Activated naive CD4-positive, alpha-beta T cell treated with anti-CD3 and anti-CD28 coated beads, Interleukin-2, amount 50 U/mL, for 24 hours (primary cell): Measurements from ENCODE around the gene SRM.
"Not testable (repeated sequence)": the region's sequence is repeated elsewhere in the genome, so short reads cannot be mapped to it uniquely, and the experiment has no call there.

Experiments used
- H3K27ac Mint-ChIP-seq: one replicate; pipeline ENCODE4 v1.8.0; 2021; ENCODE audit warnings: mild to moderate bottlenecking, mixed read lengths
- H3K27me3 Mint-ChIP-seq: one replicate; pipeline ENCODE4 v1.8.0; 2021; ENCODE audit warnings: mixed read lengths
- H3K36me3 Mint-ChIP-seq: one replicate; pipeline ENCODE4 v1.8.0; 2021; ENCODE audit warnings: mixed read lengths
- H3K4me1 Mint-ChIP-seq: one replicate; pipeline ENCODE4 v1.8.0; 2021; ENCODE audit warnings: mixed read lengths
- H3K4me3 Mint-ChIP-seq: one replicate; pipeline ENCODE4 v1.8.0; 2021; ENCODE audit warnings: mild to moderate bottlenecking, mixed read lengths
- H3K9me3 Mint-ChIP-seq: one replicate; pipeline ENCODE4 v1.8.0; 2021; ENCODE audit warnings: mixed read lengths

Gene SRM

GRCh38 chr1:11042065-11042464 is 17.8 kb downstream of the SRM start:
- Mint-ChIP-seq H3K4me1 (peaks cover 6% of the 10 kb centered on the region), H3K4me3 (no peak overlapping the region), H3K27ac (no peak overlapping the region), H3K27me3 (no peaks in the 10 kb centered on the region), H3K9me3 (no peaks in the 10 kb centered on the region), H3K36me3 (no peaks in the 10 kb centered on the region)

GRCh38 chr1:11041048-11041447 is 18.8 kb downstream of the SRM start:
- Mint-ChIP-seq H3K4me3 (no peak overlapping the region), H3K4me1 (peaks cover 6% of the 10 kb centered on the region), H3K27me3 (no peaks in the 10 kb centered on the region), H3K27ac (no peak overlapping the region), H3K9me3 (no peaks in the 10 kb centered on the region), H3K36me3 (no peaks in the 10 kb centered on the region)

GRCh38 chr1:11040105-11040429 is 19.8 kb downstream of the SRM start:
- not testable (repeated sequence) for H3K27ac Mint-ChIP-seq, H3K36me3 Mint-ChIP-seq, H3K4me3 Mint-ChIP-seq, H3K9me3 Mint-ChIP-seq, H3K4me1 Mint-ChIP-seq, H3K27me3 Mint-ChIP-seq

DNA sequence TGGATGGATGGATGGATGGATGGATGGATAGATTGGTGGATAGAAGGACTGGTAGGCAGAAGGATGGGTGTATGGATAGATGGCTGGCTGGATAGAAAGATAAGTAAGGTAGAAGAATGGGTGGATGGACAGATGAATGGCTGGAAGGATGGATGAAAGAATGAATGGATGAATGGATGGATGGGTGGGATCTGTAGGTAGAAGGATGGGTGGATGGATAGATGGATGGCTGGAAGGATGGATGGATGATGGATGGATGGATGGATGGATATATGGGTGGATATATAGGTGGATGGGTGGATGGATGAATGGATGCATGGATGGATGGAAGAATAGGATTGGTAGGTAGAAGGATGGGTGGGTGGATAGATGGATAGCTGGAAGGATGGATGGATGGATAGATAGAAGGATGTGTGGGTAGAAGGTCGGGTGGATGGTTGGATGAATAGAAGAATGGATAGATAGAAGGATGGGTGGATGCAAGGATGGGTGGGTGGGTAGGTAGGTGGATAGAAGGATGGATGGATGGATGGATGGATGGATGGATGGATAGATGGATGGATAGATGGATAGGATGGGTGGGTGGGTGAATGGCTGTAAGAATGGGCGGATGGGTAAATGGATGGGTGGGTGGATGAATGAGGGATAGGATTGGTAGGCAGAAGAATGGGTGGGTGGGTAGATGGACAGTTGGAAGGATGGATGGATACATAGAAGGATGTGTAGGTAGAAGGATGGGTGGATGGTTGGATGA is 20.3 kb downstream of the SRM start:
- Mint-ChIP-seq H3K9me3 (no peaks in the 10 kb centered on the region), H3K27me3 (no peaks in the 10 kb centered on the region), H3K36me3 (no peaks in the 10 kb centered on the region), H3K4me1 (peaks cover 6% of the 10 kb centered on the region), H3K4me3 (no peak overlapping the region), H3K27ac (no peak overlapping the region)

DNA sequence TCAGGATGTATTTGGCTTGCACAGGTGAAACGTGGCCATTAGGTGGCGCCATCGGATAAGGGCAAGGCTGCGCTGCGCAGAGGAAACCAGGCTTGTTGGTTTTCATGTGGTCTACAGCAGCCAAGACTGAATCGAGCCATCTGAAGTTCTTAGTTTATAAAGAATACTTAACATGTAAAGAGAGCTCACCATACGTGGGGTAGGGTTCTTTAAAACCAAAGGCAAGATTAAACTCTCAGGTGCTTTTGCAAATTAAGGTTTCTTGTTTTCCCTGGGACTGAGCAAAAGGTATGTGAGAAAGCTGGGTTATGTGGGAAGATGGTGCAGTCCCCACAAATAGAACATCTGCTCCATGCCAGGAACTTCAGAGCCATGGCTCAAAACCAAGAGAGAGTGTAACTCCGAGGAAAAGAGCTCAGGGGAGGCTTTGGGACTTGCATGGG is 22.1 kb downstream of the SRM start:
- no peaks in the 10 kb centered on the region for H3K9me3 Mint-ChIP-seq
- H3K4me3 Mint-ChIP-seq = no peak overlapping the region
- peaks cover 6% of the 10 kb centered on the region for H3K4me1 Mint-ChIP-seq
- no peak overlapping the region for H3K27ac Mint-ChIP-seq
- no peaks in the 10 kb centered on the region for H3K36me3 Mint-ChIP-seq
- H3K27me3 Mint-ChIP-seq = no peaks in the 10 kb centered on the region

DNA sequence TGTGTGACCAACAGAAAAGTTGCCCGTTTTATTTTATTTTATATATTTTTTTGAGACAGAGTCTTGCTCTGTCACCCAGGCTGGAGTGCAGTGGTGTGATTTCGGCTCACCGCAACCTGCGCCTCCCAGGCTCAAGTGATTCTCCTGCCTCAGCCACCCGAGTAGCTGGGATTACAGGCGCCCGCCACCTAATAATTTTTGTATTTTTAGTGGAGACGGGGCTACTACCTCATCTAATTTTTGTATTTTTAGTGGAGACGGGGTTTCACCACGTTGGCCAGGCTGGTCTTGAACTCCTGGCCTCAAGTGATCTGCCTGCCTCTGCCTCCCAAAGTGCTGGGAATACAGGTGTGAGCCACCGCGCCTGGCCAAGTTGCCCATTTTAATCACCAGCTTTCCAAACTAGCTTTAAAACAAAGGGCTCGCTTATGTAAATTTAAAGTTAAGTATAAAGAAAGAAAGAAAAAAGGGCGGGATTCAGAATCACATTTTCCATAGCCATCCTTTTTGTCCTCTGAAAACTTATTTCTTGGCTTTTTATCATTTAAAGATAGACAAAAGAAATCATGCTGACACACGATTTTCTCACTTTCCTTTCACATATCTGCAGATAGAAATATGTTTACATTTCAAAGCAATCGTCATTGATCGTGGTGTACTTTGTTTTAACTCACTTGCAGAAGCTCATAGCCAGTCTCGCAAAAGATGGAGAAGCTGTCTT is 22.6 kb downstream of the SRM start:
- H3K27me3 Mint-ChIP-seq, H3K36me3 Mint-ChIP-seq, H3K4me3 Mint-ChIP-seq: not testable (repeated sequence)

DNA sequence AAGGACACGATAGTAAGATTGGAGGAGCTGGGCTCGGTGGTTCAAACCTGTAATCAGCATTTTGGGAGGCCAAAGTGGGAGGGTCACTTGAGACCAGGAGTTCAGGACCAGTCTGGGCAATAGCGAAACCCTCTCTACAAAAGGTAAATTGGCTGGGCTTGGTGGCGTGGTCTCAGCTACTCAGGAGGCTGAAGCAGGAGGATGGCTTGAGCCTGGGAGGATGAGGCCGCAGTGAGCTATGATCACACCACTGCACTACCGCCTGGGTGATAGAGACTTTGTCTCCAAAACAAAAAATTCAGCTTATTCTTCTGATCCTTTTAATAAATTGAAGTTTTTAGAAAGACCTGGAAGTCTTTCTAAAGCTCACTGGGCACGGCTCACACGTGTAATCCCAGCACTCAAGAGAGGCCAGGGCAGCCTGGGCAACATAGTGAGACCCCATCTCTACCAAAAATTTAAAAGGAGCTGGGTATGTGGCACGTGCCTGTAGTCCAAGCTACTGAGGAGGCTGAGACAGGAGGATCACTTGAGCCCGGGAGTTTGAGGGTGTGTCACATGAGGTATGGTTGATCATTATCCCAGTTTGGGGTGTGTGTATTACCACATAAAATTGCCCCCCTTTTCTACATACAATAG is 28.1 kb downstream of the SRM start:
- no peaks in the 10 kb centered on the region for H3K4me1 Mint-ChIP-seq
- H3K4me3 Mint-ChIP-seq = no peak overlapping the region
- H3K36me3 Mint-ChIP-seq = no peaks in the 10 kb centered on the region
- H3K9me3 Mint-ChIP-seq = no peaks in the 10 kb centered on the region
- no peak overlapping the region for H3K27ac Mint-ChIP-seq
- no peaks in the 10 kb centered on the region for H3K27me3 Mint-ChIP-seq

More for the DNA sequence above, 22.6 kb downstream of the SRM start:
- H3K27ac Mint-ChIP-seq, H3K9me3 Mint-ChIP-seq, H3K4me1 Mint-ChIP-seq: not testable (repeated sequence)

- Mint-ChIP-seq H3K36me3 (no peaks in the 10 kb centered on the region), H3K27ac (no peak overlapping the region), H3K4me3 (no peak overlapping the region), H3K27me3 (no peaks in the 10 kb centered on the region), H3K9me3 (no peaks in the 10 kb centered on the region), H3K4me1 (no peaks in the 10 kb centered on the region)
Measured at GRCh38 chr1:11030865-11031264, 29.0 kb downstream of the SRM start.

- H3K4me1 Mint-ChIP-seq = peaks cover 15% of the 10 kb centered on the region
- no peak overlapping the region for H3K4me3 Mint-ChIP-seq
- H3K9me3 Mint-ChIP-seq = no peaks in the 10 kb centered on the region
- H3K27ac Mint-ChIP-seq = no peak overlapping the region
- H3K36me3 Mint-ChIP-seq = peaks cover 9% of the 10 kb centered on the region
- no peaks in the 10 kb centered on the region for H3K27me3 Mint-ChIP-seq
Measured at GRCh38 chr1:11028018-11028417, 31.8 kb downstream of the SRM start.

GRCh38 chr1:11027316-11027715 is 32.5 kb downstream of the SRM start:
- Mint-ChIP-seq H3K4me1 (peaks cover 18% of the 10 kb centered on the region), H3K36me3 (peaks cover 13% of the 10 kb centered on the region), H3K9me3 (no peaks in the 10 kb centered on the region), H3K27ac (no peak overlapping the region), H3K27me3 (no peaks in the 10 kb centered on the region), H3K4me3 (no peak overlapping the region)

DNA sequence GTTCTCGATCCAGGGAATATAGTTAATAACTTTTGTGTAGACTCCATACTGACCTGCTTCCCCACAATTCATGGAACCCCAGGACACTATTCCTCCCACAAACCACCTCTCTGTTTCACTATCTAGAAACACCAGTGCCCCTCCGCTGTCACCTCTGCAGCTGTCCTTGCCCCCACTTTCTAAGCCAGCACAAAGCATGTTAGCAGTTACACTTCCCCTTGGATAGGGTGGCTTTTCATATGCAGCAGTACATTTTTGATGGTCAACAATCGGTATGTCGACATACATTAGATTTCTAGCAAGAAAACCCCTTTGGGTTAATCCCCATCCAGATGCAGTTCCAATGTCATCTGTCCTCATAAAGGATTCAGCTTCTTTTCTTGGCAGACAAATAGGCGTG is 32.9 kb downstream of the SRM start:
- Mint-ChIP-seq H3K36me3 (peaks cover 16% of the 10 kb centered on the region), H3K4me1 (peaks cover 22% of the 10 kb centered on the region), H3K9me3 (no peaks in the 10 kb centered on the region), H3K27ac (peak overlapping the region; percentile 9), H3K27me3 (no peaks in the 10 kb centered on the region), H3K4me3 (no peak overlapping the region)

DNA sequence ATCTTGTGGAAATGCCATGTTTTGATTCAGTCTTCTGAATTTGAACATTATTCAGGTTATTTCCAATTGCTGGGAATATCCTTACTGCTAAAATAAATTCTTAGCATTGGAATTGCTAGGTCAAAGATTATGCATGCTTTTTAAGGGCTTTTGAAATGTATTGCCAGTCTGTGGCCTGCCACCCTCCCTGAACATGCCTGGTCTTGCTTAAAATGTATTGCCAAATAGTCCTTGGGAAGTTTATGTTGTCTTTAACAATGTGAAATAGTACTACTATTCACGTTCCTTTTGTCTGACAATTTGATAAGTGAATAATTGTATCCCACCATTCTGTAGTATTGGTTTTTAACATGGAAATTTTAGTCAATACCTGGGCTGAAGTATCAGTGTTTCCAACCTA is 33.8 kb downstream of the SRM start:
- Mint-ChIP-seq H3K4me3 (no peak overlapping the region), H3K4me1 (peaks cover 24% of the 10 kb centered on the region), H3K36me3 (peaks cover 17% of the 10 kb centered on the region), H3K9me3 (no peaks in the 10 kb centered on the region), H3K27ac (no peak overlapping the region), H3K27me3 (no peaks in the 10 kb centered on the region)

- no peak overlapping the region for H3K27ac Mint-ChIP-seq
- peaks cover 17% of the 10 kb centered on the region for H3K36me3 Mint-ChIP-seq
- peaks cover 24% of the 10 kb centered on the region for H3K4me1 Mint-ChIP-seq
- no peak overlapping the region for H3K4me3 Mint-ChIP-seq
- H3K9me3 Mint-ChIP-seq = no peaks in the 10 kb centered on the region
- no peaks in the 10 kb centered on the region for H3K27me3 Mint-ChIP-seq
Measured at GRCh38 chr1:11025618-11026017, 34.2 kb downstream of the SRM start.

DNA sequence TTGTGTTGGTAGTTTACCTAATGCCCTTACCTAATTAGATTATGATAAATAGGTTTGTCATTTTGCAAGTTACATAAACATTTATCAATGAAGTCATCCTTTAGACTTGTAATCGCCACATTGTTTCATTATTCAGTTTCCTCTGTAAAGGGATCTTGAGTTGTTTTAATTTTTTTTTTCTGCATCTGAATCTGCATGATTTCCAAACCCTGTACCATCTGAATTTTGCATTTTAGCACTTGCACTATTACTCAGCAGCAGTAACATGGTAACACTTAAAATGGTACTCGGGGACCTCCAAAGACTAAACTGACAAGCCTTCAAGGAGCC is 35.0 kb downstream of the SRM start:
- Mint-ChIP-seq H3K4me1 (peaks cover 24% of the 10 kb centered on the region), H3K27ac (no peak overlapping the region), H3K36me3 (peaks cover 19% of the 10 kb centered on the region), H3K27me3 (no peaks in the 10 kb centered on the region), H3K4me3 (no peak overlapping the region), H3K9me3 (no peaks in the 10 kb centered on the region)

- H3K36me3 Mint-ChIP-seq = peaks cover 19% of the 10 kb centered on the region
- H3K27ac Mint-ChIP-seq = peak overlapping the region; percentile 68
- H3K9me3 Mint-ChIP-seq = no peaks in the 10 kb centered on the region
- H3K4me3 Mint-ChIP-seq = no peak overlapping the region
- no peaks in the 10 kb centered on the region for H3K27me3 Mint-ChIP-seq
- H3K4me1 Mint-ChIP-seq = peaks cover 24% of the 10 kb centered on the region
Measured at GRCh38 chr1:11024154-11024873, 35.5 kb downstream of the SRM start.

DNA sequence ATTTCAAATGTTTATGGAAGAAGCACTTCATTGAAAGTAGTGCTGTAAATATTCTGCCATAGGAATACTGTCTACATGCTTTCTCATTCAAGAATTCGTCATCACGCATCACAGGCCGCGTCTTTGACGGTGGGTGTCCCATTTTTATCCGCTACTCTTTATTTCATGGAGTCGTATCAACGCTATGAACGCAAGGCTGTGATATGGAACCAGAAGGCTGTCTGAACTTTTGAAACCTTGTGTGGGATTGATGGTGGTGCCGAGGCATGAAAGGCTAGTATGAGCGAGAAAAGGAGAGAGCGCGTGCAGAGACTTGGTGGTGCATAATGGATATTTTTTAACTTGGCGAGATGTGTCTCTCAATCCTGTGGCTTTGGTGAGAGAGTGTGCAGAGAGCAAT is 36.6 kb downstream of the SRM start:
- H3K27ac Mint-ChIP-seq = peak overlapping the region; percentile 32
- no peaks in the 10 kb centered on the region for H3K9me3 Mint-ChIP-seq
- peaks cover 32% of the 10 kb centered on the region for H3K4me1 Mint-ChIP-seq
- peaks cover 19% of the 10 kb centered on the region for H3K36me3 Mint-ChIP-seq
- H3K27me3 Mint-ChIP-seq = no peaks in the 10 kb centered on the region
- no peak overlapping the region for H3K4me3 Mint-ChIP-seq
